ENCODE measurements around the gene EEPD1.
A peak's percentile ranks its signal among the peaks of the same experiment; 100 is the strongest.

Gene EEPD1

DNA sequence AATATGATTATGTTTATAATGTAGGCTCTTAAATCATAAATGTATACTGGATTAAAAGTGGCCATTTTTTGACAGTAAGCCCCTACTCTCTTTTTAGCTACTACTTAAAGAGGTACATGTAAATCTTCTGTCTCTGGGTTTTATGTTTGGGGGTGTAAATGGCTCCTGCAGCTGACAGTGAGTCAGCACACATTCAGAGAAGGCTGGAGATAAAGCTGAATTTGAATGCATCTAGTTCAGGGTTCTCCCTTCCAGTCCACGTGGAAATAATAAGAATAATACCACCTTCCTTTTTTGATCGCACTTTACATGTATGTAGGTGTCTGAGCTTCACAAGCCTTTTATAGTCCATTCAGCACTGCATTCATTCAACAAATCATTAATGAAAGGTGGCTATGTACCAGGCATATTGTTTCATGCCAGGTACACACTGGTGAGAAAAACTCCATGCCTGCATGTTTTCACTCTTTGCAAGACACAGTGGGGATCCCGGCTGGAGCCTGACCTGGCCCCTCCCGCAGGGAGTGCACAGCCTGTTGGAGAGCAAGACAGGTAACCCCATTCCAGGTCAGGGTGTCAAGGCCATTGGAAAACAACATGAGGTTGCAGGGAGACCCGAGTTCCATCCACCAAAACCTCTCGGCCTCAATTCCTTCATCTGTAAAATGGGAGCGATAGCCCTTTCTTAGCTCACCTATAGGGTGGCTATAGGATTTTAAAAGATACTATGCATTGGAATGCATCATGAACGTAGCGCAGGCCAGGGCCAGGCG, 129.1 kb downstream of the EEPD1 start:
- DNase-seq (ENCODE audit: low spot score): no peak

DNA sequence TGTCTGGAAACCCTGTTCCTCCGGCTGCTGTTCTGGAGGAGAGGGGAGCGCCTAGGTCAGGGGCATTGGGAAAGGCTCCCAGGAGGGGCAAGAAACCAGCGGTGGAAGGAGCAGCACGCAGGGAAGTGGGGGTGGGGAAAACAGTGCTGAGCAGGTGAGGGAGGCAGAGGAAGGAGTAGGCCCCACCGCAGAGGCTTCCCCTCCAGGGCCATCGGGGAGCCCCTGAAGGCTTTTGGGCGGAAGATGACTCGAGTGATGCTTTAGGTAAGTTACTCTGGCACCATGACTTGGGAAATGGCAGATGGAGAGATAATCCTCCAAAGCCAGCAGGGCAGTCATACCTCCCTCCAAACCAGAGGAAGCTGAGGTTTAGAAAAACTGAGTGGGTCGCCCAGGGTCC, 130.1 kb downstream of the EEPD1 start:
- DNase-seq (ENCODE audit: low spot score): no peak

DNA sequence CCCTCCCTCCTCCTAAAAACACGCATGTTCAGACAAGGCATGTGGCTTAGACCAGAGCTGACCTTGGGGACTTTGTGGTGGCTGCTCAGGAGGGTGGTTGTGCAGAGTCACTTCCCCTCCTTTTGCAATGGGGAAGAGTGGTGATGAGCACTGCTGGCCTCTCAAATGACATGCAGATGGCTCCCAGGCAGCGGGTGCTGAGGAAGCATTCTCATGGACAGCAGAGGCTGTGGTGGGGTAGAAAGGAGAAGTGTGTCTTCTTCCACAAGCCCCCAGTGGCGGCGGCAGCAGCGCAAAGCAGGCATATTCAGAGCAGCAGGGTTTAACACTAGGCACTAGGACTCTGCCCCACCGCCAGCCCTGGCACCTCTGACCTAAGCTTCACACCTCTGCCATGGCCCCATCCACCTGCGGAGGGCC, 130.7 kb downstream of the EEPD1 start:
- no peak for DNase-seq (ENCODE audit: low spot score)

DNA sequence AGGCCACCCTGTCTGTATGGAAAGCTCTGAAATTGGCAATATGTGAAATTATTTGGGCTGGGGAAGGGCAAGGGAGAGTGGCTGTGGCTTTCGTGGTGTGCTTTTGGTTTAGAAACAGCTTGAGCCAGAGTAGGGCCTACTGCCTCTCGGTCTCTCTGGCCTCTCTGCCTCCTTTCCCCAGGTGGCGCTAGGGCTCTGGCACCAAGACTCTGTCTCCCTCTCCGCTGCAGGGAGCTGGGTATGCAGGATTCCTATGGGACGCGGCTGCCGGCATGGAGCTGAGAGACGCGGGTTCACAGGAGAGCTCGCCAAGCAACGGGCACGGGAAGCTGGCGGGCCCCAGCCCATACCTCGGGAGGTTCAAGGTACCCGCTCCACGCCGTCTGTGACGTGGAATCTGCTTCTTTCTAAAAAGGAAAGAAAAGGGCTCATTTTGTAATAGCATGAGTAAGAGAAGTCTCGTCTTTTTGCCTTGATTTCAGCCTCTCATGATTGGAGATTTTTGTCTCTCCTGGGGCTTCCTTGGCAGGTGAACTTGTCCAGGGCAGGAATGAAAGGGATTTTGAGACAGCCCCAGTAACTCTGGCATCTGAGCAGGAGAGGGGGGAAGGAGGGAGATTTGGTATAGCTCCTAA, 131.5 kb downstream of the EEPD1 start:
- DNase-seq (ENCODE audit: low spot score): no peak

DNA sequence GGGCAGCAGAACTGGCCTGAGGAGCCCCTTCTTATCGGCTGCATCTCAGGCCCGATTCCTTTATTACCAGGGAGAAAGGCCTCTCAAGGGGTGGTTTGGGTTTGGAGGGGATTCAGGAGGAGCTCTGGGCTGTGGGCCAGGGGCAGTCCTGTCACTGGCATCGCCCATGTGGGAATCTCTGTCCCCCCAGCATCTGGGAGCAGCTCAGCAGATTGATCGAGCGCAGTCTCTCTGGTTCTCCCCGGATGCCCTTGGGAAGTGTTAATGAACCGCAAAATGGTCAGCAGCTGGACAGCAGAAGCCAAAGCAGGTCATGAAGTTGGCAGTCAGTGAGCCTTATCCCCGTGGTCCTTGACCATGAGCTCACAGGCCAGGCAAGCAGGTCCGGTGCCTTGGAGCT, 132.2 kb downstream of the EEPD1 start:
- no peak for DNase-seq (ENCODE audit: low spot score)

DNA sequence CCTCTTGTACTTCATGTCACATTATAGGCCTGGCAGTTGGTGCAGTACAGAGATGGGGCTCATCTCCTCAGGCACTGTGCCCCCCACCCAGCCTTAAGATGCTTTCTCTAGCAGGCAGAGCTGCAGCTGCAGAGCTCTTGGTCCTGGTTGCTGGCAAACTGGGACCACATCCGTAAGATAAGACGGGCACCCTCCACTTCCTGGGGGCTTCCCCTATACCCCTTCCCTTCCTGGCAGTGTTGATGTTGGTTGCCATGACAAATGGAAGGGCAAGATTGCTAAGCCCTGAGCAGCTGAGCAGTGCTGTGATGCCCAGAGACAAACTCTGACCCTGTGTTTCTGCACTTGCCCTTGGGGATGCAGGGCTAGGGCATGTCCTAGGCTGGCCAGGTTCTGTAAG, 133.2 kb downstream of the EEPD1 start:
- no peak for DNase-seq (ENCODE audit: low spot score)

DNA sequence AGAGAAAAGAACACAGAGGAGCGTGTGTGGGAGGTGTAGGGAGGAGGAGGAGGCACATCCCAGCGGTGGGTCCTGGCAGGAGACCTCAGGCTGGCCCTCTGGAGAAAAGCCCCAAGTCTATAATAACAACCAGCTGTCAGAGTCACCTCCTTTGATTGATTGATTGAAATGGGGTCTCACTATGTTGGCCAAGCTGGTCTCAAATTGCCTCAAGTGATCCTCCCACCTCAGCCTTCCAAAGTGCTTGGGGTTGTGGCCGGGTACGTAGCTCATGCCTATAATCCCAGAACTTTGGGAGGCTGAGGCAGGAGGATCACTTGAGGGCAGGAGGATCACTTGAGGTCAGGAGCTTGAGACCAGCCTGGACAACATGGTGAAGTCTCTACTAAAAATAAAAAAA, 133.6 kb downstream of the EEPD1 start:
- no peak for DNase-seq (ENCODE audit: low spot score)

DNA sequence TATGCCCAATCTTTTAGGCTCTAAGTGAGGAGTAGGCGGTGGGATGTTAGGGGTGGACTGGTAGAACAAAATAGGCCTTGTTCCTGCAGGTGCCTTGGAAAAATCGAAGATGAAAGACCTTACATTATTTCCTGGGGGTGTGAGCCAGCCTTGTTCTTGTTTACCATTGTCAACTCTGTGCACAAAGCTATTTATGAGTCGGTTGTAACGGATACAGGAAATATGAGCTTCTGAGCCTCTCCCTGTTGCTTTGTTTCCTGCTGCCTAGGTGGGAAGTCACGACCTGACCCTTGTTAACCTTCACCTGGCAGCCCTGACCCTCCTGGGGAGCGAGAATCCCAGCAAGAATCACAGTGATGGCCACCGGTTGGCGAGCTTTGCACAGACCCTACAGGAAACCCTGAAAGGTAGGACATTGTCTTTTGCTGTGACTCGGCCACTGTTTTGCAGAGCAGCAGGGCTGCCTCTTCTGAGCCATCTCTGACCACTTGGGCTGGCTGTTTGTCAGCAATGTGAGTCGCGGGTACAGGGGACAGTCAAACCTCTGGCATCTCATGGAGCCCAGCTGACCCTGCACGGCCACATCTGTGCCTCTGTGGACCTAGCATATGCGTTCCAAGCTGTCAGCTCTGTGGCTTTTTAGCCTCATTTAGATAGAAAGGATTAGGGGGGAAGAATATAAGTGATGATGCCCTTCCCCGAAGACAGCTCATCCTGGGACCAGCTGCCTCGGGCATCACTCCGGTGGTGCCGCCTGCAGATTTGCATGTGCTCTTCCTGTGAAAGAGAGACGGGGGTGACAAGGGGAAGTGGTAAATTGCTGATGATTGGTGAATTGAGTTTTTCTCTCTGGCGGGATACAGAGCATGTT, 134.6 kb downstream of the EEPD1 start:
- peak; percentile 39 for DNase-seq (ENCODE audit: low spot score)

DNA sequence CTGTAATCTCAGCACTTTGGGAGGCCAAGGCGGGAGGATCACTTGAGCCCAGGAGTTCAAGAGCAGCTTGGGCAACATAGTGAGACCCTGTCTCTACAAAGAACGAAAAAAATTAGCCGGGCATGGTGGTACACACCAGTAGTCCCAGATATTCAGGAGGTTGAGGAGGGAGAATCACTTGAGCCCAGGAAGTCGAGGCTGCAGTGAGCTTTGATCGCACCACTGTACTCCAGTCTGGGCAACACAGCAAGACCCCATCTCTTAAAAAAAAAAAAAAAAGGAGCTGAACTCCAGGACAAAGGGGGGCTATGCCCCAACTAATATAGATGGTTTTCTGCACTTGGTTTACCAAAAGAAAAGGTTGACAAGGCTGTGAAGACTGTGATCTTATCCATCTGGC, 135.4 kb downstream of the EEPD1 start:
- DNase-seq (ENCODE audit: low spot score): no peak

DNA sequence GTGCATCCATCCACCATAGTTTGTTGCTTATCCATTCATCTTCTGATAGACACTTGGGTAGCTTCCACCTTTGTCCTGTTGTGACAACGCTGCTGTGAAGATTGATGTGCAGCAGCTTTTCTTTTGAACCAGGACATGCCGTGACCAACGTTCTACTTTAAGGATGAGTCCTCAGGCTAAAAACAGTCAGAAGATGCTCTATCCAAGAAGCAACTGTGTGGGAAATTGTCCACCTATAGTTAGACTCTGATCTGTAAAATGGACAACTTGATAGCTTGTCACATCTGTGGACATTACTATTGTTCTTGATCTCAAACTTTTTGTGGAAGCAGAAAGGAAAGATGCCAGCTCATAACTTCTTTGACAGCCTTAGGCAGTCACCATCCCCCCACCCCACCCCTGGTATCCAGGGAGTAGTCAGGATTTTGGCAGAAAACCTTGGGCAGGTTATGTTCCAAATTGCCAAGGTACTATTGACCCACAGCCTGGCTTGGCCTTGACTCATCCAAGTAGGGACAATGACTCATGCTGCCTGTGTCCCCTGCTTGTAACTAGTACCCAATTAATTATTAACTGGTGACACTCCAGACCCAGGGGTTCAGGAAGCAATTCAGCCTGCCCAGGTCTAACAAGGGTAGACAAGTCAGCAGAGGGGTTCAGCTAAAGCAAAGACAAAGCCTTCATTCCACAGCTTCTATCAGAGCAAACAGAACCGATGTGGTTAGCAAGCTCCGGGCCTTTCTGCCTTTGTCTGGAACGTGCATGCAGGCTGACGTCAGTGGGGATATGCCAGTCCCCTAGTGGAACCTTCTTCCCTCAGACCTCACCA, 137.0 kb downstream of the EEPD1 start:
- peak; percentile 87 for DNase-seq (ENCODE audit: low spot score)

DNA sequence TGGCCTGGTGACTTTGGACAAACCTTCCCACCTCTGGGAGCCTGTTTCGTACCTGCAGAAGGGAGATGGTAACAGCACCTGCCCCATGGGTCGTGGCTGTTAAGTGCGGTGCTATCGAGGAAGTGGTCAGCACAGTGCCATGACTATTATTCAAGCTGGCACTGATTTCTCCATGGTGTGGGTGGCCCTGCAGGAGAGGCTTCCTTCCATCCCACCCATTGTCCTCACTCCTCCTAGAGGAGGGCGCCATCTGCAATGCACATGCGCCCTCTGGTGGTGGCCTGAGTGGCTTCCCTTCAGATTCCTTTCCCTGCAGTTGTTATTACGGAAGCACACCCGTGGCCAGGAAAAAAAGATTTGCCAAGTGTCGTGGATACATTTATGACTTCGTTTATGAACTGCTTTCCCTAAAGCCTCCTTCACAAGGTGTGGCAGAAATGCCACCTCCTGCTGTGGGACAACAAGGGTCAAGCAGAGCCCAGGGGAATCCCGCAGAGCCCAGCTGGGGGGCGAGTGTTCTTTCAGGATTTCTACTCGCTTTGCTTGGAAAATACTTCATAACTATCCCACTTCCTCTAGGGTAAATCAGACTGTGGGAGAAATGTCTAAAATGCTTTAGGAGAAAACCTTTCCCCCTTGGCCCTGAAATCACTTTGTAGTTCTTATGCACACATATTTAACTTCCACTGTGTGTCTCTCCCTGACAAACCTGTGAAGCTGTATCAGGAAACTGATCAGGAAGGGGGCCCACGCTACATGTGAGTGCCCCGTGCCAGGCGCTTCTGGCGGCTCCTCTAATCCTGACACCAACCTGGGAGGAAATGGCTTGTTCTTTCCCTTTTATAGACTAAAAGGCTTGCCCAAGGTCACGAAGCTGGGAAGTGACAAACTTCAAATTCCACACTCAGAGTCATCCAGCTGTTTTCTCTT, 138.6 kb downstream of the EEPD1 start:
- peak; percentile 92 for DNase-seq (ENCODE audit: low spot score)

DNA sequence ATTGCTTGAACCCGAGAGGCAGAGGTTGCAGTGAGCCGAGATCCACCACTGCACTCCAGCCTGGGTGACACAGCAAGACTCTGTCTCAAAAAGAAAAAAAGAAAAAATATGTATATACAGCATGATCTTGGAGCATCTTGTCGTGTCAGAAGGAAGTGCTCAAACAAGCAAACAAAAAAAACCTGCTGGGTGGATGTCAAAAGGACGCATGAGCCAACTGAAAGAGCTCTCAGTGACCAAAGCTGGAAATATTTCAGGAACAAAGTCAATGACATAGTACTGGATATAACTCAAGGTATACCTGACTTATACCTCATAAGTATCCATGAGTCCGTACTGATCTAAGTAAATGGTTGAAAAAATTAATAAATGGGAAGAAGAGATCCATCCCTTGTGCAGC, 142.0 kb downstream of the EEPD1 start:
- DNase-seq (ENCODE audit: low spot score): no peak

DNA sequence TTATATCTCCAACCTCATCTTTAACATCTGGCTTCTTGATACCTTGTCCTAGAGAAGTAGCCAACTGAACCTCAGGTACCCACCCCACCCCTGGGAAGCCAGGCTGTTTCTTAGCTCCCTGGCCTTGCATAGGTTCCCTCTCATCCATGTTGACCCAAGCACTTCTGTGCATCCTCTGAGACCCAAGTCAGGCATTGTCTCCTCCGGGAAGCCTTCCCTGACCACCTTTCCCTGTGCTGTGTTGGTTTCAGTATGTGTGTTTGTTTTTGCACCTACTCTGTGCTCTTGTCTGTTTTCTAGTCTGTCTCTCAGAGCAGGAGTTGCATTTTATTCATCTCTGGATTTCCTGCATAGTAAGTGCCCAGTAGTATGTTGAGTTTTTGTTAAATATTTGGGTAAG, 143.2 kb downstream of the EEPD1 start:
- DNase-seq (ENCODE audit: low spot score): no peak

DNA sequence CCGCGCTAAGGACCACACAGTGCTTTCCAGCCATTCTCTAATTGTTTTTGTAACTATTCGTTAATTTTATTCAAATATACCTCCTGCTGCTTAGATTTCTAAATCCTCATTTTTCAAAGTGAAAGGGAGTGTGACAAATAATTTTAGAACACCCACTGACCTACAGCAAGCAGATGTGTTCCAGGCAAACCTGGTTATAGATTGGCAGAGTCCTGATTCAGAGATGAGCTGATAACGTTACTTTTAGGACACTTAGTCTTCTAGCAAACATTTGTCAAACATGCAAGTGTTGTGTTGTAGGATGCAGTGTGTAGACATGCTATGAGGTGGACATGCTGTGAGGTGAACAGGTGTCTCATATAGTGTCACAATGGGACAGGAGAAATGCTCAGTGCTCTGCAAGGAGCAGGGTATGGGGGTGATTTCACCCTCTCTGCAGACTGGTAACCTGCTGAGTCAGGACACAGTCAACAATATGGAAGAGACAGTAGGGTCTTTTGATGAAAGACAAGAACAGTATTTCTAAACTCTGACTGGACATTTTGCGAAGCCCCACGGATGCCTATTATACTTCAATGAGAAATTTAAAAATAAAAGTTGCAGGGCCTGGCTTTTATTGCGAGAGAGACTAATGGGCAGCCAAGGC, 144.4 kb downstream of the EEPD1 start:
- no peak for DNase-seq (ENCODE audit: low spot score)

DNA sequence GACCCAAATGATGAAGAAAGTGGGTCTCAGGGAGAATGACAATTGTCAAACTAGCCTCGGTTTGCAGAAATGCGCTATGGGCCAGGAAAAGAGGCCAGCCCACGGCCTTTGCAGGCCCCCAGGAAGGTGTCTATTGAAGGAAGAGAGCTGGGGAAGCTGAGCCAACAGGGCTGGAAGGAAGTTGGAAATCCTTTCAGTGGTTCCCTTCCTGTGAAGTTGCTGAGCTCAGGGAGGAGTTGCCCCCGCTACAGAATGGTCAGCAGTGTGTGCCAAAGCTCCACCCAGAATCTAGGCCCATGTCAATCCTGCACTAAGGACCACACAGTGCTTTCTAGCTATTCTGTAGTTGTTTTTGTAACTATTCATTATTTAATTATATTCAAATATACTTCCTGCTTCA, 145.1 kb downstream of the EEPD1 start:
- DNase-seq (ENCODE audit: low spot score): no peak

DNA sequence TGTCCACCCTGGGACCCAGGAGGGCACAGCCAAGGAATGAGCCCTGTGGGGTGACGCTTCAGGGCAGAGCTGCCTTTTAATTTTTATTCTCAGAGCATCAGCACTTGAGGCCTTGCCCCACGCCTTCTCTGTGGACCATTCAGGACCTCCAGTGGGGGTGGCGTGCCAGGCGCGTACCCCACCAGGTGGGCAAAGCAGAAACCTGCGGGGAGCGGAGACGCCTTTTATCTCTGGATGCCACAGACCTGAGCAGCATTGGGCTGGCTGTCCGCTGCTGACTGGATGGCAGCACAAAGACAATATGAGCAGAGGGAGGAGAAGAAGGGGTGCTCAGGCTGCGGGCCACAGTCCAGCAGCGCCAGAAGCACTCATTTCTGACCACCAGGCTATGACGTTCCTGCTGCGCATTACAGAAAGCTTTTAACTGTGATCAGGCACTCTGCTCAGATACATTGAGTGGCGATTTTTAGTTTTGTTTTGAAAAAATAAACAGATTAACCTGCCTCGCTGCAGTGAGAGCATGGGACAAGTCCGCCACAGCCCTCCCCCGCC, 146.2 kb downstream of the EEPD1 start:
- DNase-seq (ENCODE audit: low spot score): no peak

DNA sequence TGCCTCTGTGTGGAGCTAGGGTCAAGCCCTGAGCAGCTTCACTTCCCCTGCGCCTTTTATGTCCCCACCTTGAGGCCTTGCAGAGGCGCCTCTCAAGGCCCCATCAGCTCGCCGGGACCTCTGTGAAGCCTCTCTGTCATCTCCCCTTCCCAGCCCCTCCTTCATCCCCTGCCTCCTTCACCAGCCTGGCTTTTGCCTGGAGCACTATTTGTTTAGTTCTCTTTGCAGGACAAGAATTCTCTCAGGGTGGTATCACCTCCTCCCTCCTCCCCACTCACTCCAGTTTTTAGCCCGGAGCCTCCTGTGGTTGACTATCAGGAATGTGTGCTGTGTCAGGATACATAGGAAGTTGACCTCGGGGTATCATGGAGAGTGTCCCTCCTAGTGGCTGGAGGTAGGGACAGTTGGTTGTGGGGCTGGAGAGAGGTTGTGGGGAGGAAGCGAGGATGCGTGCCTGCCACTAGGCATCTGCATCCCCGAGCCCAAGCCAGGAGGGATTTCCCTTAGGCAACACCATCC, 146.8 kb downstream of the EEPD1 start:
- no peak for DNase-seq (ENCODE audit: low spot score)

DNA sequence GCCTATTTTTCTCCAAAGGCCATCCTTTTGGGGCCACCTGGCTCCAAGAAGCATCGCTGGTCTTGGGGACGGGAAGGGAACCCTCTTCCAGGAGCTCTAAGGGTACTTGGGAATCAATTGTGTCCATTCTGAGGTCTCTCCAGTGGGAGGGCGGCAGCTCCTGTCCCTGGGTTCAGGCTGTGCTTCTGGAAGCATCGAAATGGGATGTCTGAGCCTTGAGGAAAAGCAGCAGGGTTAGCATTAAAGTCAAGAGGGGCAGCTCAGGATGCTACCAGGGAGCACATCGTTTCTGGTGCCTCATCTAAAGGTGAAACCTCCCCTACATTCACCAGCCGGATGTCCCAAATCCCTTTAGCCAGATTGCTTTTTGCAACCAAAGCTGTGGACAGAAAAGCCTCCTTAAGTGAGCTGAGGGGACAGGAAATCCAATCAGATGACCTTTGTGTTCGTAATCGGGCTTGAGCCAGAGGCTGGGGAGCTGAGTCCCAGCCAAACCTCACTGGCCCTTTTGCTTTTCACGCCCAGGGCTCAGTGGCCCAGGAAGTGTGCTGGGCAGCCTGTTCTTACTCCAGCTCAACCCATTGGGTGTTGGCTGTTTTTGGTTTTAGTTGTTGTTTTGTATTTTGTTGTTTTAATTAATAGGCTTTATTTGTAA, 147.8 kb downstream of the EEPD1 start:
- DNase-seq (ENCODE audit: low spot score): no peak

Measured in HuH-7 (cell line).